Measurements from ENCODE around the gene LITAFD.
"Not testable (repeated sequence)": the region's sequence is repeated elsewhere in the genome, so short reads cannot be mapped to it uniquely, and the experiment has no call there.

Gene LITAFD

GRCh38 chr16:8872967-8873865 is 8.9 kb upstream of the LITAFD start:
- no peak for DNase-seq

GRCh38 chr16:8873866-8874195 is 8.3 kb upstream of the LITAFD start:
- DNase-seq: not testable (repeated sequence)

GRCh38 chr16:8874388-8874787 is 7.8 kb upstream of the LITAFD start:
- DNase-seq: peak; percentile 42

- not testable (repeated sequence) for DNase-seq
These were observed 6.8 kb upstream of the LITAFD start for GRCh38 chr16:8875317-8875716.

- DNase-seq: no peak
These were observed 4.1 kb upstream of the LITAFD start for GRCh38 chr16:8877894-8878522.

GRCh38 chr16:8878523-8878911 is 3.6 kb upstream of the LITAFD start:
- peak; percentile 94 for DNase-seq

GRCh38 chr16:8880839-8881510 is 1.2 kb upstream of the LITAFD start:
- no peak for DNase-seq

- no peak for DNase-seq
These were observed 700 bp downstream of the LITAFD start for GRCh38 chr16:8882725-8883377.

- DNase-seq: peak; percentile 36
These were observed 3.8 kb downstream of the LITAFD start for GRCh38 chr16:8885674-8886592.

- no peak for DNase-seq
These were observed 4.7 kb downstream of the LITAFD start for GRCh38 chr16:8886593-8887430.

GRCh38 chr16:8887431-8887765 is 5.2 kb downstream of the LITAFD start:
- DNase-seq: no peak

- DNase-seq: peak; percentile 67
These were observed 5.9 kb downstream of the LITAFD start for GRCh38 chr16:8887952-8888560.

- DNase-seq: no peak
These were observed 7.1 kb downstream of the LITAFD start for GRCh38 chr16:8888951-8889892.

- no peak for DNase-seq
These were observed 7.9 kb downstream of the LITAFD start for GRCh38 chr16:8889893-8890548.

- no peak for DNase-seq
These were observed 8.4 kb downstream of the LITAFD start for GRCh38 chr16:8890549-8890921.

- DNase-seq: no peak
These were observed 10.0 kb downstream of the LITAFD start for GRCh38 chr16:8892101-8892575.

- DNase-seq: no peak
These were observed 11.3 kb downstream of the LITAFD start for GRCh38 chr16:8893426-8893825.

GRCh38 chr16:8893976-8894690 is 12.0 kb downstream of the LITAFD start:
- DNase-seq: no peak

All from fibroblast of skin of right biceps (primary cell).